HG02884 (cell line): ENCODE results near the gene PCDHB8.
"Not testable (repeated sequence)": the region's sequence is repeated elsewhere in the genome, so short reads cannot be mapped to it uniquely, and the experiment has no call there.

Experiments used
- ATAC-seq: cut with Tn5 transposase; IDR thresholded peaks from one replicate; pipeline ENCODE4 v1.9.1; 2021; ENCODE audit warnings: mild to moderate bottlenecking, moderate library complexity; ENCODE audit not compliant: unreplicated experiment

PCDHB8 gene

DNA sequence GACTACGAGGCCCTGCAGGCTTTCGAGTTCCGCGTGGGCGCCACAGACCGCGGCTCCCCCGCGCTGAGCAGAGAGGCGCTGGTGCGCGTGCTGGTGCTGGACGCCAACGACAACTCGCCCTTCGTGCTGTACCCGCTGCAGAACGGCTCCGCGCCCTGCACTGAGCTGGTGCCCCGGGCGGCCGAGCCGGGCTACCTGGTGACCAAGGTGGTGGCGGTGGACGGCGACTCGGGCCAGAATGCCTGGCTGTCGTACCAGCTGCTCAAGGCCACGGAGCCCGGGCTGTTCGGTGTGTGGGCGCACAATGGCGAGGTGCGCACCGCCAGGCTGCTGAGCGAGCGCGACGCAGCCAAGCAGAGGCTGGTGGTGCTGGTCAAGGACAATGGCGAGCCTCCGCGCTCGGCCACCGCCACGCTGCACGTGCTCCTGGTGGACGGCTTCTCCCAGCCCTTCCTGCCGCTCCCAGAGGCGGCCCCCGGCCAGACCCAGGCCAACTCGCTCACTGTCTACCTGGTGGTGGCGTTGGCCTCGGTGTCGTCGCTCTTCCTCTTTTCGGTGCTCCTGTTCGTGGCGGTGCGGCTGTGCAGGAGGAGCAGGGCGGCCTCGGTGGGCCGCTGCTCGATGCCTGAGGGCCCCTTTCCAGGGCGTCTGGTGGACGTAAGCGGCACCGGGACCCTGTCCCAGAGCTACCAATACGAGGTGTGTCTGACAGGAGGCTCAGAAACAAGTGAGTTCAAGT is 6.7 kb downstream of the PCDHB8 start:
- not testable (repeated sequence) for ATAC-seq

DNA sequence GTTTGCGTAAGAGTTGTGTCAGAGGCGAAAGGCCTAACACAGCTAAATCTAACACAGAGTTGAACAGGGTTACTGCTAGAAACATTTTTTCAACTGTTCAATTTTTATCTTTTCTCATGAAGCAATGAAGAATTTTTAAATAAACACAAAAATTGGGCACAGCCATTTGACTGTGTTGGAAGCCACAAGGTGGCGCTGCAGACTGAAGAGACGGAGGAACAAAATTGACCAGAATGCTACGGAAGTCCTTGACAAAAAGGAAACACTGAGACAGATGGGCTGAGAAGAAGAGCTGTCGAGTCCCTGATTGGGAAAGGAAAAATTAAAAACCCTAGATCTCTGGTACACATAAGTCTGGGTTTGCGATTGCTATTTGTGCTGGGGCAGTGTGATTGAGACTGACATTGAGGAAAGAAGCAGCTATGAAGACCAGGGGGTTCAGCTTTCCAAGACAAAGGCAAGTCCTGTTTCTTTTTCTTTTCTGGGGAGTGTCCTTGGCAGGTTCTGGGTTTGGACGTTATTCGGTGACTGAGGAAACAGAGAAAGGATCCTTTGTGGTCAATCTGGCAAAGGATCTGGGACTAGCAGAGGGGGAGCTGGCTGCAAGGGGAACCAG is 9.4 kb downstream of the PCDHB8 start, which contains the start of gene PCDHB9:
Gene PCDHB9 (plus strand): TSS at position 265 of the 616 bp plus-strand sequence. CDS start 158 bp downstream, at position 423.
- no peak for ATAC-seq

DNA sequence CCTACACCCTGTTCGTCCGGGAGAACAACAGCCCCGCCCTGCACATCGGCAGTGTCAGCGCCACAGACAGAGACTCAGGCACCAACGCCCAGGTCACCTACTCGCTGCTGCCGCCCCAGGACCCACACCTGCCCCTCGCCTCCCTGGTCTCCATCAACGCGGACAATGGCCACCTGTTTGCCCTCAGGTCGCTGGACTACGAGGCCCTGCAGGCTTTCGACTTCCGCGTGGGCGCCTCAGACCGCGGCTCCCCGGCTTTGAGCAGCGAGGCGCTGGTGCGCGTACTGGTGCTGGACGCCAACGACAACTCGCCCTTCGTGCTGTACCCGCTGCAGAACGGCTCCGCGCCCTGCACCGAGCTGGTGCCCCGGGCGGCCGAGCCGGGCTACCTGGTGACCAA is 11.1 kb downstream of the PCDHB8 start:
- not testable (repeated sequence) for ATAC-seq

- not testable (repeated sequence) for ATAC-seq
These were observed 11.5 kb downstream of the PCDHB8 start for GRCh38 chr5:141189131-141189530.

- no peak for ATAC-seq
These were observed 14.6 kb downstream of the PCDHB8 start, which contains the start of gene PCDHB10 for GRCh38 chr5:141192110-141192725. TSS of gene PCDHB10 (plus strand) at chr5:141192353. CDS start at chr5:141192553, 200 bp downstream.

DNA sequence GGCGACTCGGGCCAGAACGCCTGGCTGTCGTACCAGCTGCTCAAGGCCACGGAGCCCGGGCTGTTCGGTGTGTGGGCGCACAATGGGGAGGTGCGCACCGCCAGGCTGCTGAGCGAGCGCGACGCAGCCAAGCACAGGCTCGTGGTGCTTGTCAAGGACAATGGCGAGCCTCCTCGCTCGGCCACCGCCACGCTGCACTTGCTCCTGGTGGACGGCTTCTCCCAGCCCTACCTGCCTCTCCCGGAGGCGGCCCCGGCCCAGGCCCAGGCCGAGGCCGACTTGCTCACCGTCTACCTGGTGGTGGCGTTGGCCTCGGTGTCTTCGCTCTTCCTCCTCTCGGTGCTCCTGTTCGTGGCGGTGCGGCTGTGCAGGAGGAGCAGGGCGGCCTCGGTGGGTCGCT is 16.7 kb downstream of the PCDHB8 start:
- ATAC-seq = not testable (repeated sequence)

DNA sequence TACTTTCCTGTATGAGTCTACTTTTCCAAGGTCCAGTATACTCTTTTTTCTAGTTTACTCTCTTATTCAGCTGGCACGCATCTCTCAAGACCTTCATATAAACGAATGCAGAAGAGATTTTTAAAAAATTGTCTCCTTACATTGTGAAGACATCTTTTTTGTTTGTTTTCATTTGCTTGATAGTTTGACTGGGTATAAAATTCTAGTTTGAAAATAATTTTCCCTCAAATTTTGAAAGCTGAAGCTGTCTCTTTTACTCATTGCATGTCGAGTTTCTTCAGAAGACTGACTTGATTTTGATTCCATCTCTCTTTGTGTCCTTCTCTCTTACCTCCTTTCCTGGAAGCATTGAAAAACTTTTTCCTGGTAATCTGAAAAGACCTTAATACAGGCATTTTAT is 18.8 kb downstream of the PCDHB8 start:
- no peak for ATAC-seq

DNA sequence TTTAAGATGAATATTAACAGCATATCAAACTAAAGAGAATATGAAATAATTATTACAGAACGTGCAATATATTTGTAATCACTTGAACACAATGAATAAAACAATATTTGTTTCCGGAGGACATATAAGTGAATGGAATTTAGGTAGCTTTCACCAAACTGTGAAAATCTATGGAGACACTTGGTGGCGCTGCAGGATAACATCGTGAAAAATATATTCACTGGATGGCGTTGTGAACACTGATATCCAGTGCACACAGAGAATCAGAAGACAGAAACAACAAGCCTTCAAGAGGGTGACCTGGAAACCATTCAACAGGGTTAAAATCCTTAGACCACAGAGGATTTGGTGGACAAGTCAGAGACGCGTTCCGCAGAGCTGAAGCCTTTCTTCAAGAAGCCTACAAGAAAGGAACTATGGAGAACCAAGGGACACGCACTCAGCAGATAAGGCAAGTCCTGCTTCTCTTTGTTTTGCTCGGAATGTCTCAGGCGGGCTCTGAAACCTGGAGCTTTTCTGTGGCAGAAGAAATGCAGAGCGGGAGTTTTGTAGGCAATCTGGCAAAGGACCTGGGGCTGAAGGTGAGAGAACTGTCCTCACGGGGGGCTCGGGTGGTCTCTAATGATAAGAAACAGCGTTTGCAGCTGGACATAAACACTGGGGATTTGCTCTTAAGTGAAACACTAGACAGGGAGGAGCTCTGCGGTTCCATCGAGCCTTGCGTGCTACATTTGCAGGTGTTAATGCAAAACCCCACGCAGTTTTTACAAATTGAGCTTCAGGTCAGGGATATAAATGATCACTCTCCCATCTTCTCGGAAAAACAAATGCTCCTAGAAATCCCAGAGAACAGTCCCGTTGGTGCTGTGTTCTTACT is 22.0 kb downstream of the PCDHB8 start, which contains the start of gene PCDHB11:
Gene PCDHB11 (plus strand): TSS at position 269 of the 877 bp plus-strand sequence. CDS start 148 bp downstream, at position 417.
- ATAC-seq = no peak

GRCh38 chr5:141201126-141201525 is 23.5 kb downstream of the PCDHB8 start:
- not testable (repeated sequence) for ATAC-seq

- ATAC-seq = not testable (repeated sequence)
These were observed 24.1 kb downstream of the PCDHB8 start for GRCh38 chr5:141201646-141202045.

DNA sequence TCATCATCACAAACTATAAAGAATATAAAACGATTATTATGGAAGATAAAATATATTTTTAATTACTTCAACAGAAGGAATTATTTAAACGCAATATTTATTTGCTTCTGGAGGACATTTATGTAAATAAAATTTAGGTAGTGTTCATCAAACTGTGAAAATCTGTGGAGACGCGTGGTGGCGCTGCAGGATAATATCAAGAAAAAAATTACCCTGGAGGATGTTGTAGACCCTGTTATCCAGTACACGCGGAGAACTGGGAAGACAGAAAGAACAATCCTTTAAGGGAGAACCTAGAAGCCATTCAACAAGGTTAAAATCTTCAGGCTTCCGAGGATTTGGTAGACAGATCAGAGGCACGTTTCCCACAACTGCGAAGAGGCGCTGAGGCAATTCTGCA is 30.9 kb downstream of the PCDHB8 start, which contains the start of gene PCDHB12:
Gene PCDHB12 (plus strand): TSS at position 242 of the 400 bp plus-strand sequence. CDS start 189 bp downstream, outside the sequence.
- no peak for ATAC-seq

GRCh38 chr5:141210281-141210680 is 32.7 kb downstream of the PCDHB8 start:
- not testable (repeated sequence) for ATAC-seq

DNA sequence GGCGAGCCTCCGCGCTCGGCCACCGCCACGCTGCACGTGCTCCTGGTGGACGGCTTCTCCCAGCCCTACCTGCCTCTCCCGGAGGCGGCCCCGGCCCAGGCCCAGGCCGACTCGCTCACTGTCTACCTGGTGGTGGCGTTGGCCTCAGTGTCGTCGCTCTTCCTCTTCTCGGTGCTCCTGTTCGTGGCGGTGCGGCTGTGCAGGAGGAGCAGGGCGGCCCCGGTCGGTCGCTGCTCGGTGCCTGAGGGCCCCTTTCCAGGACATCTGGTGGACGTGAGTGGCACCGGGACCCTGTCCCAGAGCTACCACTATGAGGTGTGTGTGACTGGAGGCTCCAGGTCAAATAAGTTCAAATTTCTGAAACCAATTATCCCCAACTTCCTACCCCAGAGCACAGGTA is 33.3 kb downstream of the PCDHB8 start:
- not testable (repeated sequence) for ATAC-seq

- ATAC-seq = not testable (repeated sequence)
These were observed 36.2 kb downstream of the PCDHB8 start, which contains the start of gene PCDHB13 for GRCh38 chr5:141213656-141214339. TSS of gene PCDHB13 (plus strand) at chr5:141213919. CDS start at chr5:141214124, 205 bp downstream.

- ATAC-seq = not testable (repeated sequence)
These were observed 37.0 kb downstream of the PCDHB8 start for GRCh38 chr5:141214583-141214982.

GRCh38 chr5:141215504-141215903 is 37.9 kb downstream of the PCDHB8 start:
- not testable (repeated sequence) for ATAC-seq

- ATAC-seq = not testable (repeated sequence)
These were observed 38.4 kb downstream of the PCDHB8 start for GRCh38 chr5:141216035-141216434.

GRCh38 chr5:141223112-141223783 is 45.7 kb downstream of the PCDHB8 start, which contains the start of gene PCDHB14:
TSS of gene PCDHB14 (plus strand) at chr5:141223343. CDS start at chr5:141223506, 163 bp downstream.
- ATAC-seq = no peak

DNA sequence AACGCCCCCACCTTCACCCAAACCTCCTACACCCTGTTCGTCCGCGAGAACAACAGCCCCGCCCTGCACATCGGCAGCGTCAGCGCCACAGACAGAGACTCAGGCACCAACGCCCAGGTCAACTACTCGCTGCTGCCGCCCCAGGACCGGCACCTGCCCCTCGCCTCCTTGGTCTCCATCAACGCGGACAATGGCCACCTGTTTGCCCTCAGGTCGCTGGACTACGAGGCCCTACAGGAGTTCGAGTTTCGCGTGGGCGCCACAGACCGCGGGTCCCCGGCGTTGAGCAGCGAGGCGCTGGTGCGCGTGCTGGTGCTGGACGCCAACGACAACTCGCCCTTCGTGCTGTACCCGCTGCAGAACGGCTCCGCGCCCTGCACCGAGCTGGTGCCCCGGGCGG is 47.3 kb downstream of the PCDHB8 start:
- ATAC-seq = not testable (repeated sequence)
